Neural cell (in vitro differentiated cells): ENCODE data around the gene NPAS2. TPM values are rescaled to one million over a fixed set of nuclear protein-coding genes. Genes with fewer than 3 reads are reported as not detected.

Source experiments
- H2AFZ ChIP-seq: fragments of 200-600, 300-800 bp; sonication (generic), shearing (Covaris generic); 2 replicates; pipeline ENCODE4 v1.6.0; 2014; ENCODE audit warnings: low read depth, mild to moderate bottlenecking, antibody characterized with exemption, low read length, moderate library complexity
- H3F3A ChIP-seq: fragments of 200-600 bp; shearing (Covaris generic); 2 replicates; pipeline ENCODE4 v1.6.1; 2016; ENCODE audit warnings: mild to moderate bottlenecking, moderate library complexity, mixed read lengths, antibody characterized with exemption, low read length; ENCODE audit not compliant: insufficient read depth, poor library complexity, severe bottlenecking
- H3K27ac ChIP-seq: fragments of 200-600, 300-800 bp; sonication (generic), shearing (Covaris generic); 2 replicates; pipeline ENCODE4 v1.5.1; 2014; ENCODE audit warnings: mild to moderate bottlenecking, low read length, moderate library complexity
- H3K27me3 ChIP-seq: fragments of 300-800, 200-600 bp; sonication (generic), shearing (Covaris generic); 2 replicates; pipeline ENCODE4 v1.6.0; 2014; ENCODE audit warnings: mild to moderate bottlenecking, low read depth, low read length, moderate library complexity; ENCODE audit not compliant: insufficient read depth
- H3K36me3 ChIP-seq: fragments of 300-800, 200-600 bp; sonication (generic), shearing (Covaris generic); 2 replicates; pipeline ENCODE4 v1.5.1; 2014; ENCODE audit warnings: mild to moderate bottlenecking, antibody characterized with exemption, low read length, moderate library complexity; ENCODE audit not compliant: insufficient read depth
- H3K4me2 ChIP-seq: fragments of 300-800, 200-600 bp; sonication (generic), shearing (Covaris generic); 2 replicates; pipeline ENCODE4 v1.6.0; 2014; ENCODE audit warnings: mild to moderate bottlenecking, low read length
- H3K4me3 ChIP-seq: fragments of 300-800, 200-600 bp; sonication (generic), shearing (Covaris generic); 2 replicates; pipeline ENCODE4 v1.5.1; 2014; ENCODE audit warnings: mild to moderate bottlenecking, low read length, moderate library complexity
- H3K79me2 ChIP-seq: fragments of 200-600 bp; shearing (Covaris generic); replicated peaks from 2 replicates; pipeline ENCODE4 v1.6.0; 2014; ENCODE audit warnings: mild to moderate bottlenecking, low read length, moderate library complexity; ENCODE audit not compliant: insufficient read depth
- H3K9ac ChIP-seq: fragments of 300-800, 200-600 bp; sonication (generic), shearing (Covaris generic); 2 replicates; pipeline ENCODE4 v1.6.1; 2016; ENCODE audit warnings: mild to moderate bottlenecking, low read length, mixed read lengths
- H3K9me2 ChIP-seq: fragments of 200-600 bp; shearing (Covaris generic); 2 replicates; pipeline ENCODE4 v1.6.1; 2016; ENCODE audit warnings: mild to moderate bottlenecking, low read length, mixed read lengths; ENCODE audit not compliant: insufficient read depth
- H3K9me3 ChIP-seq: fragments of 200-600, 300-800 bp; sonication (generic), shearing (Covaris generic); 2 replicates; pipeline ENCODE4 v1.6.1; 2016; ENCODE audit warnings: mild to moderate bottlenecking, mixed run types, low read length, moderate library complexity, mixed read lengths
- H4K20me1 ChIP-seq: fragments of 200-600 bp; shearing (Covaris generic); 2 replicates; pipeline ENCODE4 v1.6.1; 2016; ENCODE audit warnings: mild to moderate bottlenecking, mixed run types; ENCODE audit not compliant: insufficient read depth
- EP300 ChIP-seq: fragments of 450-650 bp; conservative IDR thresholded peaks from 2 replicates; pipeline ENCODE4 v1.6.1; 2014; ENCODE audit warnings: antibody characterized with exemption, mild to moderate bottlenecking, moderate library complexity; ENCODE audit not compliant: poor library complexity, severe bottlenecking
- EZH2 ChIP-seq: fragments of 200-600, 300-800 bp; shearing (Covaris generic), sonication (generic); IDR thresholded peaks from 2 replicates; pipeline ENCODE4 v1.6.1; 2014; ENCODE audit warnings: antibody characterized with exemption, low read length, borderline replicate concordance, mild to moderate bottlenecking; ENCODE audit not compliant: insufficient read depth, poor library complexity, severe bottlenecking
- MXI1 ChIP-seq: fragments of 450-650 bp; conservative IDR thresholded peaks from 2 replicates; pipeline ENCODE4 v1.6.1; 2014; ENCODE audit warnings: antibody characterized with exemption, mild to moderate bottlenecking; ENCODE audit not compliant: poor library complexity, severe bottlenecking
- POLR2AphosphoS5 ChIP-seq: IDR thresholded peaks from 2 replicates; pipeline ENCODE4 v1.6.1; 2012
- RAD21 ChIP-seq: fragments of 450-650 bp; conservative IDR thresholded peaks from 2 replicates; pipeline ENCODE4 v1.6.1; 2014; ENCODE audit warnings: antibody characterized with exemption, mild to moderate bottlenecking, moderate library complexity
- SMC3 ChIP-seq: fragments of 450-650 bp; conservative IDR thresholded peaks from 2 replicates; pipeline ENCODE4 v1.6.1; 2014; ENCODE audit warnings: antibody characterized with exemption, mild to moderate bottlenecking, moderate library complexity; ENCODE audit not compliant: poor library complexity
- TAF1 ChIP-seq: IDR thresholded peaks from 2 replicates; pipeline ENCODE4 v1.6.1; 2012; ENCODE audit warnings: low read depth
- polyA plus RNA-seq: library from polyadenylated mRNA; depleted of rRNA; stranded (reverse); fragments of >200 nt; gene quantifications from 2 replicates; pipeline ENCODE4 v1.2.3, GENCODE V29; 2014
- TF ChIP-seq, protein P1 (sequence below): IDR thresholded peaks from 2 replicates; pipeline ENCODE4 v1.6.1; 2012; ENCODE audit warnings: borderline replicate concordance
- TF ChIP-seq, protein P2 (sequence below): fragments of 450-650 bp; IDR thresholded peaks from 2 replicates; pipeline ENCODE4 v1.5.1; 2014; ENCODE audit warnings: antibody characterized with exemption, mild to moderate bottlenecking, moderate library complexity; ENCODE audit not compliant: poor library complexity, severe bottlenecking

NPAS2 gene
- polyA plus RNA-seq, 1 donor from 2014 or later: 2.1 TPM

DNA sequence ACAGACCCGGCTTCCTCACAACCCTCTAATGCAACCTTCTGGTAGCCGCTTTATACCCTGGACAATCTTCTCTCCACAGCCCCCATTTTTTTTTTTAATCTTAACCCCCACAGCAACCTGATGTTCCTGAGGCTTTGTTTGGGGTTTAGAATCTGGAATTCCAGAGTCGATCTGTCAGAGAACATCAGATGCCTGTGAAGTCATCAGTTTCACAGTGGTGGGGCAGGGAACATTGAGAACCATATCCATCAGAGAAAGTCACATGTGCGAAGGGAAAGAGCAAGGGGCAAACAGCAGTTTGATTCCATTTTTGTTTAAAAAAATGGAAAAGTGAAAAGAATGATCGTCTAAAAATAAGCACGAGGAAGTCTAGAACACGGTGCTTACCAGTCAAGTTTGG lies 20.6 kb downstream of the NPAS2 start:
- no peaks in the 10 kb centered on the region for H3K9me3 ChIP-seq
- no peak overlapping the region for H2AFZ ChIP-seq
- no peaks in the 10 kb centered on the region for H4K20me1 ChIP-seq
- no peak overlapping the region for H3K4me2 ChIP-seq
- H3K9me2 ChIP-seq: no peaks in the 10 kb centered on the region
- H3K36me3 ChIP-seq: no peaks in the 10 kb centered on the region
- no peaks in the 10 kb centered on the region for H3K27me3 ChIP-seq
- H3K9ac ChIP-seq: no peak overlapping the region
- no peak overlapping the region for H3K4me3 ChIP-seq
- no peaks in the 10 kb centered on the region for H3K79me2 ChIP-seq
- no peak overlapping the region for H3K27ac ChIP-seq
- H3F3A ChIP-seq: no peaks in the 10 kb centered on the region
- TF ChIP-seq MXI1 (no peak), EZH2 (no peak), POLR2AphosphoS5 (no peak), RAD21 (no peak), TAF1 (no peak), EP300 (no peak), SMC3 (no peak)
- TF ChIP-seq, protein P1, sequence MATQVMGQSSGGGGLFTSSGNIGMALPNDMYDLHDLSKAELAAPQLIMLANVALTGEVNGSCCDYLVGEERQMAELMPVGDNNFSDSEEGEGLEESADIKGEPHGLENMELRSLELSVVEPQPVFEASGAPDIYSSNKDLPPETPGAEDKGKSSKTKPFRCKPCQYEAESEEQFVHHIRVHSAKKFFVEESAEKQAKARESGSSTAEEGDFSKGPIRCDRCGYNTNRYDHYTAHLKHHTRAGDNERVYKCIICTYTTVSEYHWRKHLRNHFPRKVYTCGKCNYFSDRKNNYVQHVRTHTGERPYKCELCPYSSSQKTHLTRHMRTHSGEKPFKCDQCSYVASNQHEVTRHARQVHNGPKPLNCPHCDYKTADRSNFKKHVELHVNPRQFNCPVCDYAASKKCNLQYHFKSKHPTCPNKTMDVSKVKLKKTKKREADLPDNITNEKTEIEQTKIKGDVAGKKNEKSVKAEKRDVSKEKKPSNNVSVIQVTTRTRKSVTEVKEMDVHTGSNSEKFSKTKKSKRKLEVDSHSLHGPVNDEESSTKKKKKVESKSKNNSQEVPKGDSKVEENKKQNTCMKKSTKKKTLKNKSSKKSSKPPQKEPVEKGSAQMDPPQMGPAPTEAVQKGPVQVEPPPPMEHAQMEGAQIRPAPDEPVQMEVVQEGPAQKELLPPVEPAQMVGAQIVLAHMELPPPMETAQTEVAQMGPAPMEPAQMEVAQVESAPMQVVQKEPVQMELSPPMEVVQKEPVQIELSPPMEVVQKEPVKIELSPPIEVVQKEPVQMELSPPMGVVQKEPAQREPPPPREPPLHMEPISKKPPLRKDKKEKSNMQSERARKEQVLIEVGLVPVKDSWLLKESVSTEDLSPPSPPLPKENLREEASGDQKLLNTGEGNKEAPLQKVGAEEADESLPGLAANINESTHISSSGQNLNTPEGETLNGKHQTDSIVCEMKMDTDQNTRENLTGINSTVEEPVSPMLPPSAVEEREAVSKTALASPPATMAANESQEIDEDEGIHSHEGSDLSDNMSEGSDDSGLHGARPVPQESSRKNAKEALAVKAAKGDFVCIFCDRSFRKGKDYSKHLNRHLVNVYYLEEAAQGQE: no peak
- TF ChIP-seq, protein P2, sequence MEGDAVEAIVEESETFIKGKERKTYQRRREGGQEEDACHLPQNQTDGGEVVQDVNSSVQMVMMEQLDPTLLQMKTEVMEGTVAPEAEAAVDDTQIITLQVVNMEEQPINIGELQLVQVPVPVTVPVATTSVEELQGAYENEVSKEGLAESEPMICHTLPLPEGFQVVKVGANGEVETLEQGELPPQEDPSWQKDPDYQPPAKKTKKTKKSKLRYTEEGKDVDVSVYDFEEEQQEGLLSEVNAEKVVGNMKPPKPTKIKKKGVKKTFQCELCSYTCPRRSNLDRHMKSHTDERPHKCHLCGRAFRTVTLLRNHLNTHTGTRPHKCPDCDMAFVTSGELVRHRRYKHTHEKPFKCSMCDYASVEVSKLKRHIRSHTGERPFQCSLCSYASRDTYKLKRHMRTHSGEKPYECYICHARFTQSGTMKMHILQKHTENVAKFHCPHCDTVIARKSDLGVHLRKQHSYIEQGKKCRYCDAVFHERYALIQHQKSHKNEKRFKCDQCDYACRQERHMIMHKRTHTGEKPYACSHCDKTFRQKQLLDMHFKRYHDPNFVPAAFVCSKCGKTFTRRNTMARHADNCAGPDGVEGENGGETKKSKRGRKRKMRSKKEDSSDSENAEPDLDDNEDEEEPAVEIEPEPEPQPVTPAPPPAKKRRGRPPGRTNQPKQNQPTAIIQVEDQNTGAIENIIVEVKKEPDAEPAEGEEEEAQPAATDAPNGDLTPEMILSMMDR: no peak

DNA sequence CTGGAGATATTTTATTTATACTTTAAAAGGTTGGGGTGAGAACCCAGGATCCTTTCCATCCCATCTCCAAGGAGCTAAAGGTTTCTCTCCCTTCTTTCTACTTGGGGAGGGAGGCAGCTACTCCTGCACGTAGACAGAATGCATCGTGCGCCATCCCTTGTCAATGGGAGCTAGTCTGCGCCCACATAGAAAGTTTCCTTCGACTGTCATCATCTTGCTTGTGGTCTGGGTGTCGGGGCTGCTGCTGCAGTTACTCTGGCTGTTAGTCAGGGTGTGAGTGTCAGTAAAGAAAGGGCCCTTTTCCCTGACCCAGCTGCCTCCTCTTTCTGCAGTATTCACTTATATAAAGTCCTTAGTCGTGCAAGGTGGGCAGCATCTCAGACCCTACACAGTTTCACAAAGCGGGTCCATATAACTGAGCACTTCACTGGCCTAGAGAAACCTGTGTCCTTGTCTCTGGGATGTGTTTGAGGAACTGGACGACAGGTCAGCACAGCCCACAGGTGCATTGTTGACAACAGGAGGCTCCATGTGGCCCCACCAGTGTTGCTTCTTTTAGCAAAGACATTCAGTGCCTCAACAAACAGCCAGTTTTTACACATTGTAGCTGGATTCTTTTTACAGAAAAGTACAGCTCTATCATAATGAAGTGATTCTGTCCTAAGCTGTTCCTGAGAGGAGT lies 22.4 kb downstream of the NPAS2 start:
- Histone ChIP-seq H3K9me3 (no peaks in the 10 kb centered on the region), H3K79me2 (no peaks in the 10 kb centered on the region)

More for the DNA sequence above, 22.4 kb downstream of the NPAS2 start:
- TF ChIP-seq EZH2 (no peak), TAF1 (no peak), MXI1 (no peak), SMC3 (no peak), RAD21 (no peak), EP300 (no peak), POLR2AphosphoS5 (no peak)
- TF ChIP-seq, protein P2: no peak
- TF ChIP-seq, protein P1: no peak
- Histone ChIP-seq H3F3A (no peaks in the 10 kb centered on the region), H3K4me3 (no peak overlapping the region), H3K27me3 (no peaks in the 10 kb centered on the region), H2AFZ (no peak overlapping the region), H3K9ac (no peak overlapping the region), H3K4me2 (no peak overlapping the region), H3K9me2 (no peaks in the 10 kb centered on the region), H3K36me3 (no peaks in the 10 kb centered on the region), H3K27ac (no peak overlapping the region), H4K20me1 (no peaks in the 10 kb centered on the region)
